AG04450 (cell line): ENCODE measurements around the gene CFDP1. TPM values are rescaled to one million over a fixed set of nuclear protein-coding genes. Genes with fewer than 3 reads are reported as not detected.

Experiments used
- CTCF ChIA-PET: fragments of 300-600, 350-600 bp; formaldehyde crosslinking; extraction: SDS; loops from one replicate; lab custom pipeline; 2022; ENCODE audit warnings: antibody characterized with exemption, inconsistent platforms; lab: Charles Lee
- POLR2A ChIA-PET: fragments of 350-600 bp; formaldehyde crosslinking; extraction: SDS; loops from one replicate; lab custom pipeline; 2021; ENCODE audit warnings: antibody characterized with exemption, inconsistent platforms; lab: Yijun Ruan, JAX
- DNase-seq: peaks from one replicate; pipeline ENCODE4 v3.0.0-alpha.2; 2011; ENCODE audit warnings: low read depth, low spot score
- H3K27ac ChIP-seq: one replicate; pipeline ENCODE4 v1.5.1; 2012; ENCODE audit warnings: low read depth, low read length, control low read depth
- H3K27me3 ChIP-seq: one replicate; pipeline ENCODE4 v1.6.0; 2012; ENCODE audit warnings: low read length; ENCODE audit not compliant: control insufficient read depth, insufficient read depth
- H3K4me3 ChIP-seq: 2 replicates; pipeline ENCODE4 v1.5.1; 2011; ENCODE audit warnings: mild to moderate bottlenecking, low read depth, low read length, control low read depth
- H3K9me3 ChIP-seq: 2 replicates; pipeline ENCODE4 v1.5.1; 2012; ENCODE audit warnings: low read length; ENCODE audit not compliant: control insufficient read depth, insufficient read depth
- polyA plus RNA-seq: library from polyadenylated mRNA; depleted of rRNA; stranded (reverse); fragments of >200 nt; gene quantifications from 2 replicates; pipeline ENCODE4 v1.2.3, GENCODE V29; 2011
- TF ChIP-seq, protein P1 (sequence below): IDR thresholded peaks from 2 replicates; pipeline ENCODE4 v1.5.1; 2011; ENCODE audit warnings: low read depth, low read length, control low read depth, inconsistent platforms

CFDP1 gene
- polyA plus RNA-seq, 1 experiment: 81.6 TPM

DNA sequence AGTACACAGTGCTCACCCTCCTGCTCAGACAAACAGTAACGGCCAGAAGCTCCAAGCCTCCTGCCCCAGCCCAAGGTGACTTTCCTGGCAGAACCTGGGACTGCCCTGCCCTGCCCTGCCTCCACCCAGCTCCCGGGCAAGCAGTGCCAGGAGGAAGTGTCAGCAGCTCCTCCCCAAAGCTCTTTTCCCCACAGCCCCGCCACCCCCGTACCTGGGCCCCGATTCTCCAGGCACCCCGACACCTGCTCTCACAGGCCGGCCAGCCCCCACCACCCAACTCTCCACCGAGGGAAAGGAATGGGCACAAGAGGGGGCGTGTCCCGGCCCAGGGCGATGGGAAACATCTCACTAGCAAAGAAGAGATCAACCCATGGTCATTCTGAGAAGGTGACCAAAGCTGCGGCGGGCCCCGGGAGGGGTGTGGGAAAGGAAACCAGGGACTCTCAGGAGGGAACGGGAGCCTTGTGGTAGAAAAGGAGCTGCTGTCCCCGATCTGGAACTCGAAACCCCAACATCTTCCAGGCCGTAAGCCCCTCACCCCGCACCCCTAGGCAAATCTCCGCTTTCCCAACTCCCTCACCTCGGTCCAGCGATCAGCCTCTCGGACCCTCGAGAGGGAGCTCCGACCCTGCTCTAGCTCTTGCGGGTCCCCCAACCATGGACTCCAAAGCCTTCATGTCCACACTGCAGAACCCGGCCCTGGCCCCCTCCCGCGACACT, 183.1 kb downstream of the CFDP1 start:
- no peaks in the 10 kb centered on the region; the same call in 1 of the 2 replicates for H3K9me3 ChIP-seq
- ChIA-PET CTCF (interaction anchor here (0.6 to 1.4 kb wide), 2 partner anchors 16 to 21 kb away, joined by 4 to 5 read pairs; no protein-coding TSS in a partner anchor), POLR2A (interaction anchor here (0.6 to 2.3 kb wide), 8 partner anchors 11 to 135 kb away, joined by 3 to 12 read pairs (median 4); no protein-coding TSS in a partner anchor)
- DNase-seq: no peak
- TF ChIP-seq, protein P1, sequence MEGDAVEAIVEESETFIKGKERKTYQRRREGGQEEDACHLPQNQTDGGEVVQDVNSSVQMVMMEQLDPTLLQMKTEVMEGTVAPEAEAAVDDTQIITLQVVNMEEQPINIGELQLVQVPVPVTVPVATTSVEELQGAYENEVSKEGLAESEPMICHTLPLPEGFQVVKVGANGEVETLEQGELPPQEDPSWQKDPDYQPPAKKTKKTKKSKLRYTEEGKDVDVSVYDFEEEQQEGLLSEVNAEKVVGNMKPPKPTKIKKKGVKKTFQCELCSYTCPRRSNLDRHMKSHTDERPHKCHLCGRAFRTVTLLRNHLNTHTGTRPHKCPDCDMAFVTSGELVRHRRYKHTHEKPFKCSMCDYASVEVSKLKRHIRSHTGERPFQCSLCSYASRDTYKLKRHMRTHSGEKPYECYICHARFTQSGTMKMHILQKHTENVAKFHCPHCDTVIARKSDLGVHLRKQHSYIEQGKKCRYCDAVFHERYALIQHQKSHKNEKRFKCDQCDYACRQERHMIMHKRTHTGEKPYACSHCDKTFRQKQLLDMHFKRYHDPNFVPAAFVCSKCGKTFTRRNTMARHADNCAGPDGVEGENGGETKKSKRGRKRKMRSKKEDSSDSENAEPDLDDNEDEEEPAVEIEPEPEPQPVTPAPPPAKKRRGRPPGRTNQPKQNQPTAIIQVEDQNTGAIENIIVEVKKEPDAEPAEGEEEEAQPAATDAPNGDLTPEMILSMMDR: no peak
- H3K27me3 ChIP-seq: no peaks in the 10 kb centered on the region
- H3K4me3 ChIP-seq: peak overlapping the region; percentile 84
- peak overlapping the region; percentile 65 for H3K27ac ChIP-seq

- peak overlapping the region; percentile 65 for H3K27ac ChIP-seq
- ChIA-PET CTCF (interaction anchor here (1.4 kb wide), 1 partner anchor 16 kb away, joined by 5 read pairs; no protein-coding TSS in a partner anchor), POLR2A (interaction anchor here (0.6 to 2.3 kb wide), 3 partner anchors 15 to 56 kb away, joined by 3 to 12 read pairs (median 10); no protein-coding TSS in a partner anchor)
- DNase-seq: no peak
- no peaks in the 10 kb centered on the region; the same call in 1 of the 2 replicates for H3K9me3 ChIP-seq
- TF ChIP-seq, protein P1: no peak
- no peaks in the 10 kb centered on the region for H3K27me3 ChIP-seq
- peak overlapping the region; percentile 84 for H3K4me3 ChIP-seq
Observed at GRCh38 chr16:75249441-75249840, 183.9 kb downstream of the CFDP1 start.

GRCh38 chr16:75248536-75249380, 184.5 kb downstream of the CFDP1 start:
- DNase-seq: no peak
- TF ChIP-seq, protein P1: no peak
- POLR2A ChIA-PET: no interaction called here
- peak overlapping the region; percentile 21 for H3K27ac ChIP-seq
- H3K4me3 ChIP-seq: peak overlapping the region; percentile 84
- CTCF ChIA-PET: no interaction called here
- no peaks in the 10 kb centered on the region for H3K27me3 ChIP-seq
- no peaks in the 10 kb centered on the region; the same call in 1 of the 2 replicates for H3K9me3 ChIP-seq

- TF ChIP-seq, protein P1: no peak
- DNase-seq: no peak
- H3K27me3 ChIP-seq: no peaks in the 10 kb centered on the region
- no peak overlapping the region for H3K4me3 ChIP-seq
- ChIA-PET CTCF (interaction anchor here (1.0 kb wide), 1 partner anchor 14 kb away, joined by 5 read pairs; no protein-coding TSS in a partner anchor), POLR2A (no interaction called here)
- H3K9me3 ChIP-seq: no peaks in the 10 kb centered on the region; the same call in 1 of the 2 replicates
- peak overlapping the region; percentile 100 for H3K27ac ChIP-seq
Observed at GRCh38 chr16:75248142-75248535, 185.2 kb downstream of the CFDP1 start.
